Fibroblast of skin of right quadriceps (primary cell): ENCODE data around the gene RPS15.

Experiments
- DNase-seq: peaks from one replicate; pipeline ENCODE4 v3.0.0-alpha.2; 2013

Gene RPS15

DNA sequence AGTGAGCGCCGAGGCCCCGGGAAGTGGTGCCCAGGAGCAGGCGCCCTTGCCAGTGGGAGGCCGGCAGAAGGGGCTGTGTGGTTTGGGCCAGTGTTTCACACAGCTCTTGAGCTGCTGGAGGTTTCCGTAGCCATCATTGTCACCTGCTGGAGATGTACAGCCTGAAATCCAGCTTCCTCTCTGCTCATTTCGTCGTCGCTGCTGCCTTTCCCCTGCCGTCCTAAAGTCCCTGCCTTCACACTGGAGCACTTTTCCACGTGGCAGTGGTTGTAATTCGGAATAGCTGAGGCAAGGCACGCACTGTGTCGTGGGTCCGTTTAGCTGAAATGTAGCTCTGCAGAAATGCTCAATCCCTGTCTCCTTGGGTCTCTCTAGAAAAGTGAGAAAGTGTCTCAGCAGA lies 17.6 kb upstream of the RPS15 start:
- no peak for DNase-seq

- DNase-seq, result no peak
Measured at GRCh38 chr19:1421218-1421957, 16.8 kb upstream of the RPS15 start.

- DNase-seq, result no peak
Measured at GRCh38 chr19:1421958-1422305, 16.3 kb upstream of the RPS15 start.

GRCh38 chr19:1422360-1422759 lies 15.8 kb upstream of the RPS15 start:
- DNase-seq, result no peak

- DNase-seq, result no peak
Measured at GRCh38 chr19:1422943-1423342, 15.3 kb upstream of the RPS15 start.

- DNase-seq, result no peak
Measured at GRCh38 chr19:1423436-1424191, 14.6 kb upstream of the RPS15 start.

DNA sequence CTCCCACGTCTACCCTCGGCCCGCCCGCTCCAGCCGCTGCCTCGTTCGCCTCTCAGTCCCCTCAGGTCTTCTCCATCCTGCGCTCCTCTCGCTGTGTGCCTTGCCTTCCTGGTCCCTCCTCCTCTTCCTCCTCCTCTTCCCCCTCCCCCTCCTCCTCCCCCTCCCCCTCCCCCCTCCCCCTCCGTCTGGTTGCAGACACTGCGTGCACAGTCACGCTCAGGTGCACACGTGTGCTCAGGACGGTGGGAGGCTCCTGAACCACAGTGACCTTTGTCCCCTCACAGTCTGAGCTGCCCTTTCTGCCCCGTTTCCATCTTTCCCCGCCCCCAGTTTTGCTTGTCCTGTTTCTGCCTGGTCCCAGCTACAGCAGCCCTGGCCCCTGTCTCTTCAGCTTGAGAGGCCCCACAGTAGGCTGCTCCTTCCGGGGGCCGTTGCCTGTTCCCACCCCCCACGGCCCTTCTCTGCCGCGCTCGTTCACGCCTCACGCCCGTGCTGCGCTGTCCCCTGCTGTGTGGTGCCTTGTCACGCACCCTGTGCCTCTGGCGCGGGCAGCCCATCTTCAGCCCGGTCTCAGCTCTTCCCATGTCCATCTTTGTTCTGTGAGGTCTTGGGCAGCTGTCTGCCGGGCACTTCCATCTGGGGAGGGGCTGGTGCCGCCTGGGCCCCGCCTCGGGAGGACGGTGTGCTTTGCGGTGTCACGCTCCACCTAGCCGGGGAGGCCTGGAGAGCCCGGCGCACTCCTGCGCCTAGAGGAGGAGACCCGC lies 13.8 kb upstream of the RPS15 start:
- no peak for DNase-seq

DNA sequence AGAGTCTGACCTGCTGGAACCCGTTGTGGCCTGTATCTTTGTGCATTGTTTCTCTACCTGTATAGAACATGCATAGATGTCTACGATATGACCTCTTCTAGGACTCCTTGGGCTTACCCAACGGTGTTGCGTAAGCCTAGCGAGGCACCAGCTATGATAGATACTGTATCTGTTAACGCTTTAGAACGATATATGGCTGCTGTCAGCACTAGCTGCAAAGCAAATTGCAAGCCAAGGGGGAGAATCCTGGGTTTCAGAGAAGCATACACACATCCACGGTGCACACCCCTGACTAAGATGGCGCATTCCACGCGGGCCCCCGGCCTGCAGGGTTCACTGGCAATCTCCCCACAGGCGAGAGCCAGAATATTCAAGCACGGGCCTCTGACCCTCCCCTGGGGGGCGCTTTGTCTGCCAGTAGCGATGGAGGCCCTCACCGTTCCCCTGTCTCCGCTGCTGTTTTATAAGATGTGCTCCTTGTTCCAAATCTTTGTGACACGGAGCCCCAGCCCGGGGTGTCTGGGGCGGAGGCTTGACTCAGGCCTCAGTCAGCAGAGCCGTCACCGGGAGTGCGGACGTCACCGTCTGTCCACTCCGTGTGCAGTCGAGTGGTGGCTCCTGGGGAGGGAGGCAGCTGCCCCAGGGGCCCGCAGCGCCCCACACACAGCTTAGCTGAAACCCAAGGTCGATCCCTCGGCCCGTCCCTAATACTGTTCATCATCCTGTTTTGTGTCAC lies 12.9 kb upstream of the RPS15 start:
- peak; percentile 42 for DNase-seq

- DNase-seq, result no peak
Measured at GRCh38 chr19:1425902-1426301, 12.3 kb upstream of the RPS15 start.

DNA sequence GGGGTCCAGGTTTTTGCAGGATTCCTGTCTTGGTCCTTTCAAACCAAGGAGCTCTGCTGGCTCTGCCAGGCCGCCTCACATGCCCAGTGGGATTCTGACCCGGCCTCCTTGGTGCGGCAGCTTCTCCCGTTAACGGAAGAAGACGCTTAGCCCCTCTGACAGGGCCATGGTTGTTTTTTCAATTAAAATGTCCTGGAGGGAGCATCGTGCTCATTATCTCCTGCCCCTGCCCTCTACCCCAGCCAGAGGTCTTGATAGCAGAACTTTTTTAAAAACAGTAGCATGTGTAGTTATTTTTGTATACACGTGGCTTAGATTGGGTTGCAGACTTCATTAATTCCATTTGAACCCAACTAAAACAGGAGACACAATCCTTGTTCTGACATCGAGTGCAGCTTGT lies 11.5 kb upstream of the RPS15 start:
- DNase-seq, result no peak

DNA sequence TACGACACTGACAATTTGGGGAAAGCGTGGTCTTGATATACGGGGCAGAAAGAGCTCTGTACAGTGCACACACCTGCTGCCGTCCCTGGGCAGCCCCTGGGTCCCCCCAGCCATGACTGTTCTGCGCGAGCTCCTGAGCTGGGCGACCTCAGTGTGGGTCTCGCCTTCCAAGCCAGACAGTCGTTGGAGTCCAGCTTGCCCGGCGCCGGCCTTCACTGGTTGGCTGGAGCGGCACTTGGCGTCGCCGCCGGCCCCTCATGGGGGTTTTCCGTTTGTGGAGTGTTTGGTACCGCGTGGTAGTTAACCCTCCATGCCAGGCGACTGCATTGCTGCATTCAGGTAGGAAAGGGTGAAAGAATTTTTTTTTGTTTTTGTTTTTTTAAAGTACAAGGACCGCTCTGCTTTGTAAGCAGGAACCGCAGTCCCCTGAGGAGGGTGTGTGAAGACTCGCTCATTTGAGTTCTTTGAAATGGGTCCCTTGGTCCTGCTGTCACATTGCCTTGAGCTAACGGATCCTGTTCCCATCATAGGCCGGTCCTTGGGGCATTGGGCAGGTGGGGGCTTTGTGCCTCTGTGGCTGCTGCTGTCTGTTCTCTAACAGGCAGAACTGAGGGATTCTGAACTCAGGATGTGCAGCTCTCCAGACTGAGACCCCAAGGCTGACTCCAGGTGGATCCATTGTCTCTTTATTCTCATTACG lies 10.8 kb upstream of the RPS15 start:
- DNase-seq, result no peak

GRCh38 chr19:1428738-1429391 lies 9.3 kb upstream of the RPS15 start:
- DNase-seq, result no peak

DNA sequence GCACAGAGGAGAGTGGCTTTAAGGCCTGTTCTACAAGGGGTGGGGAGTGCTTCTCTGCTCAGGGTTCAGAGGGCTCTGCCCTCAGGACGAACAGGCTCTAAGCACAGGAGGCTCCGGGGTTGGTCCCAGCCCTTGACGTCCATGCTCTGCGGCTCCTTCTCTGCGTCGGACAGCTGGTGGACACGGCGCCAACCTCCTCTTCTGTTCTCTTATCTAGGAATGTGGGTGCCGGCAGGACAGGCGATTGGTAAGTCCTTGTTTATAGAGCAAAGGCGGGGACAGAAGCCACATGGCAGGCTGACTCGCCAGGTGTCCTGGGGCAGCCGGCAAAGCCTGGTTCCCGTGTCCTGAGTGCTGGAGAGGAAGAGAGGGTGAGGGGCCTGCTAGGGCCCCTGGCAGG lies 8.4 kb upstream of the RPS15 start:
- no peak for DNase-seq

DNA sequence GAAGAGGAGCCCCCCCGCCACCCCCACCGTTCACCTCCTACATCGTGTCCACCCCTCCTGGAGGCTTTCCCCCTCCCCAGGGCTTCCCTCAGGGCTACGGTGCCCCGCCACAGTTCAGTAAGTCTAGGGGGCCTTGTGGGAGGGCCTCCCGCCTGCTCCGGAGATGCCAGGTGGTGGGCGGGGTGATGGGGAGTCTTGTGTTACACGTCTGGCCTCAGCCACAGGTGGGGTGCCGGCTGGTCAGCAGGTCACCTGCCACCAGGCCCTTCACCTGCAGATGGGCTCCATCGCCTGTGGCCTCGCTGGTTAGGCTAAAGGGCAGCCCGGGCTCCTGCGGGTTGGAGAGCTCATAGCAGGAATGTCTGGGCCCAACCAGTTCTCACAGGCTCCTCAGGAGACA lies 8.0 kb upstream of the RPS15 start:
- no peak for DNase-seq

DNA sequence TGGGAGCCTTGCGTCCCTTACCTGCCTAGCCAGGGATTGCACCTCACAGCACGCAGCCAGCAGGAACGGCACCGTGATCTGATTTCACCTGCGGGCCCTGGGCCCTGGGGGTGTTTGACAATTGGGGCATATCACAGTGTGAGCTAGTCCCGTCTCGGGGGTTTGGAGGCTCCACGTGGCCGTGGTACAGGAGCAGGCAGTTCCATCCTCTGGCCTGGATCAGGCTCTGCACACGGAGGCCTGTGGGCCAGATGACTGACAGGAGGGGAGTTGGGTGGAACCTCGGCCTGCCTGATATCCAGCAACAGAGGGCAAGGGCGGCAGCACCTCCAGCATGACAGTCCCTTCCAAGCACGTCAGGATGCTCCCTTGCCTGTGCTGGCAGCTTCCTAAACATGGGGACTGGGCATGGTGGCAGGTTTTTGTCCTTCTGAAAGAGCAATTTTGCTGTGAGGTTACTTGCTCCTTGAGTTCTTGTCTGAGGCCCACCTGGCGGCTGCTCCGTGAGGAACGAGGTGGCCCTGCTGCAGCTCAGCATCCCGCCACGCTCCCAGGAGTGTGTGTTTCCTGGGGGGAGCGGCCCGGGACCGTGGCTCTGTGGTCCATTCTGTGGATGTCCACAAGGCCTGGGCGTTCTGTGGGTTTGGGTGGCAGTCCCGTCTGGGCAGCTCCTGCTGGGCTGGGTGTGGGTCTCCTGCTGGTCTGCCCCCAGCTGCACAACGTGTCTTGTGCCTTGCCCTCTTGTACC lies 6.3 kb upstream of the RPS15 start:
- no peak for DNase-seq

DNA sequence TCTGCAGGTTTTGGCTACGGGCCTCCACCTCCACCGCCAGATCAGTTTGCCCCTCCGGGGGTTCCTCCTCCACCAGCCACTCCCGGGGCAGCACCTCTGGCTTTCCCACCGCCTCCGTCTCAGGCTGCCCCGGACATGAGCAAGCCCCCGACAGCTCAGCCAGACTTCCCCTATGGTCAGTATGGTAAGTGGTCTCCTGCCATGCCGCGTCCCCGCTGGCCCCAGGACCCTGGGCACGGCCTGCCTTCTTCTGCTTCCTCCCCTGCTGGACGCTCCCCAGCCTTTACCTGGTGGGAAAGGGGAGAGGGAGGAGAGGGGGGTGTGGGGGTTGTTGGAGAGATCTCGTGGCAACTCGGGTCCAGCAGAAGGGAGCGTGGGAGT lies 5.7 kb upstream of the RPS15 start:
- no peak for DNase-seq

GRCh38 chr19:1433119-1434039 lies 4.8 kb upstream of the RPS15 start:
- DNase-seq, result no peak

- no peak for DNase-seq
Measured at GRCh38 chr19:1434040-1434366, 4.2 kb upstream of the RPS15 start.

DNA sequence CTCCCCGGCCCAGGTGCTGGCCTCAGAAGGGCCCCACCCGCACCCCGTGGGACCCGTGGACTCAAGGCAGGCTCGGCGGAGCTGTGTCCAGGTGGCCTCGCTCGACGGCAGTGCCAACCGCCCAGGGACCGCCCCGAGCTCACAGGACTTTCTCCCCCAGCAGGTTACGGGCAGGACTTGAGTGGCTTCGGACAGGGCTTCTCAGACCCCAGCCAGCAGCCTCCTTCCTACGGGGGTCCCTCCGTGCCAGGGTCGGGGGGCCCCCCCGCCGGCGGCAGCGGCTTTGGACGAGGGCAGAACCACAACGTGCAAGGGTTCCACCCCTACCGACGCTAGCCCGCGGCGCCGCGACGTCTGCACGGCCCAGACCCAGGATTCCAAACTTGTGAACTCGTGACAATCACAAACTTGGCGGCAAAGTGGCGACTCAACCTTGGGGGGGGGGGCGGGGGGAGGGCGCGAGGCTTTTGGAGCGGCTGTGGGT lies 3.6 kb upstream of the RPS15 start:
- no peak for DNase-seq

DNA sequence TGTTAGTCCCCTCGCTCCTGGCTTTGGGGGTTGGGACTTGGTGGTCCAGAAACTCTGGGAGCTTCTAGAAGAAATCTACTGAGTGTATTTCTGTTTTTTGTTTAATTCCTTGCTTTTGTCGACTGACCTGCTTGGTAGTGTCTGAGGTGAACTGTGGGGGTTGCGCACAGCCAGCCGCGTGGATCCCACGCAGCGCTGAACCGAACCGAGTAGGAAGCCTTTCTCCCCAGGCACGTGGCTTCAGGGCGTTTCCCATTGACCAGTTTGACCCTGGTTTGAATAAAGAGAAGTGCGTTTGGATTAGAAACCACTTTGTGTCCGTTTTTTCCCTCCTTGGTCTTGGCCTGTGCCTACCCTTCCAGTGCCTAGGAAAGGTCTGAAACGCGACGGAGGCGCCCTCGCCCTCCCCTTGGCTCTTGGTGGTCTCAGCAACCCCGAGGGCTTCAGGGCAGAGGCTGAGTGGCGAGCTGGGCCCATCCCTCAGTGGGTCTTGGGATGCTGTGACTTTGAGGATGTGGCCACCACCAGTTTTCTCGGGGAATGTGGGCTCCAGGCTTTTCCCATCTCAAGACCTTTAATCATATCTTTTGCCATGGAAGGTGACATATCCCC lies 2.7 kb upstream of the RPS15 start:
- DNase-seq, result no peak
